HepG2 (cell line): ENCODE results near the gene ASCL3. TPM values are rescaled to one million over a fixed set of nuclear protein-coding genes. Genes with fewer than 3 reads are reported as not detected.
A peak's percentile ranks its signal among the peaks of the same experiment; 100 is the strongest.
"Not testable (repeated sequence)": the region's sequence is repeated elsewhere in the genome, so short reads cannot be mapped to it uniquely, and the experiment has no call there.

Experiments
- ATAC-seq: fragments of 200-7000 bp; cut with Tn5 transposase; 3 replicates; pipeline ENCODE4 v1.9.1; 2020; ENCODE audit warnings: mild to moderate bottlenecking, moderate library complexity
- BruUV-seq: library from RNA; stranded (reverse); fragments of 400-500 nt; replicated peaks from 2 replicates; lab custom pipeline; 2021; lab: Mats Ljungman, UMichigan
- CTCF ChIA-PET: fragments of 300-600 bp; formaldehyde crosslinking; extraction: SDS; loops from one replicate; lab custom pipeline; 2021; ENCODE audit warnings: low total read pairs, inconsistent platforms, low intra/inter-chr PET ratio; lab: Yijun Ruan, JAX
- POLR2A ChIA-PET: fragments of 350-600 bp; sonication (Branson Sonifier 250); formaldehyde crosslinking; loops from one replicate; lab custom pipeline; 2020; ENCODE audit warnings: antibody characterized with exemption, inconsistent platforms; lab: Yijun Ruan, JAX
- DNase-seq: peaks from one replicate; pipeline ENCODE4 v3.0.0-alpha.2; 2015; ENCODE audit warnings: low spot score
- FAIRE-seq: peaks from 3 replicates; lab custom pipeline; 2011; peaks lifted over from hg19 to GRCh38; lab: Jason Lieb, UNC
- H2AFZ ChIP-seq: one replicate; pipeline ENCODE4 v1.6.1; 2011; ENCODE audit warnings: low read length, inconsistent platforms
- H3K27ac ChIP-seq: fragments of 300-600 bp; 3 replicates; pipeline ENCODE4 v1.8.0; 2011; ENCODE audit warnings: mixed run types, mild to moderate bottlenecking, mixed read lengths, low read length, inconsistent platforms; ENCODE audit not compliant: insufficient read depth; ENCODE audit errors: extremely low read length
- H3K27me3 ChIP-seq, 2 experiments: fragments of 200-600 bp in 1 of 2; 2 replicates in 1 of 2; 3 replicates in 1 of 2; pipeline versions ENCODE4 v1.6.0 to v1.8.0; 2011; ENCODE audit warnings: low read length in 2 of 2, mild to moderate bottlenecking in 2 of 2, moderate library complexity in 2 of 2, inconsistent platforms in 1 of 2; ENCODE audit not compliant: insufficient read depth in 2 of 2, control insufficient read depth in 1 of 2
- H3K36me3 ChIP-seq, 2 experiments: fragments of 200-600 bp in 1 of 2; replicated peaks in 1 of 2; 2 replicates in 1 of 2; 3 replicates in 1 of 2; pipeline versions ENCODE4 v1.5.1 to v1.8.0; 2011; ENCODE audit warnings: low read length in 2 of 2, inconsistent platforms in 1 of 2; ENCODE audit not compliant: insufficient read depth in 2 of 2, control insufficient read depth in 1 of 2
- H3K4me1 ChIP-seq: 2 replicates; pipeline ENCODE4 v1.5.1; 2012; ENCODE audit warnings: low read length, inconsistent platforms; ENCODE audit not compliant: insufficient read depth
- H3K4me2 ChIP-seq: 2 replicates; pipeline ENCODE4 v1.6.0; 2011; ENCODE audit warnings: low read depth, low read length, inconsistent platforms
- H3K4me3 ChIP-seq, 3 experiments: fragments of 200-600 bp in 1 of 3; sonication (generic), shearing (Covaris generic) in 1 of 3; replicated peaks in 1 of 3; 2 replicates each; pipeline ENCODE4 v1.5.1; 2011 to 2016; ENCODE audit warnings: low read length in 3 of 3, inconsistent platforms in 2 of 3, low read depth in 2 of 3, mild to moderate bottlenecking in 2 of 3, control low read depth in 1 of 3, mixed read lengths in 1 of 3; ENCODE audit not compliant: insufficient read depth in 1 of 3
- H3K79me2 ChIP-seq: one replicate; pipeline ENCODE4 v1.6.1; 2011; ENCODE audit warnings: low read length, inconsistent platforms; ENCODE audit not compliant: insufficient read depth
- H3K9ac ChIP-seq: 2 replicates; pipeline ENCODE4 v1.6.0; 2011; ENCODE audit warnings: mild to moderate bottlenecking, low read depth, low read length, inconsistent platforms; ENCODE audit not compliant: insufficient read depth
- H3K9me3 ChIP-seq: 2 replicates; pipeline ENCODE4 v1.5.1; 2012; ENCODE audit warnings: mild to moderate bottlenecking, low read length
- H4K20me1 ChIP-seq: 2 replicates; pipeline ENCODE4 v1.6.0; 2011; ENCODE audit warnings: inconsistent platforms, mild to moderate bottlenecking, low read length, moderate library complexity; ENCODE audit not compliant: insufficient read depth
- FOXA1 ChIP-seq, 2 experiments: fragments of 450-650 bp in 1 of 2; sonication (generic) in 1 of 2; formaldehyde crosslinking in 1 of 2; IDR thresholded peaks; 2 replicates each; pipeline versions ENCODE4 v1.4.0 to v1.6.1; 2016 to 2020; ENCODE audit warnings: missing genetic modification reagents in 1 of 2
- FOXA3 ChIP-seq: IDR thresholded peaks from 2 replicates; pipeline ENCODE4 v1.6.1; 2016; ENCODE audit warnings: missing genetic modification reagents, missing compliant biosample characterization
- GFI1 ChIP-seq: sonication (generic); formaldehyde crosslinking; IDR thresholded peaks from 2 replicates; pipeline ENCODE4 v1.5.0; 2020; ENCODE audit warnings: missing genetic modification reagents, mild to moderate bottlenecking, borderline replicate concordance
- HMG20B ChIP-seq: conservative IDR thresholded peaks from 2 replicates; pipeline ENCODE4 v1.6.1; 2016; ENCODE audit warnings: missing genetic modification reagents, missing compliant biosample characterization
- IRF2 ChIP-seq: IDR thresholded peaks from 2 replicates; pipeline ENCODE4 v1.6.1; 2018; ENCODE audit warnings: missing genetic modification reagents, missing compliant biosample characterization
- NR1H2 ChIP-seq: sonication (generic); formaldehyde crosslinking; IDR thresholded peaks from 2 replicates; pipeline ENCODE4 v1.8.1; 2022; ENCODE audit warnings: low read depth, missing genetic modification reagents, borderline replicate concordance
- PHF21A ChIP-seq: sonication (generic); formaldehyde crosslinking; IDR thresholded peaks from 2 replicates; pipeline ENCODE4 v1.5.0; 2020; ENCODE audit warnings: mild to moderate bottlenecking, missing genetic modification reagents
- POGZ ChIP-seq: sonication (generic); formaldehyde crosslinking; IDR thresholded peaks from 2 replicates; pipeline ENCODE4 v1.4.0; 2020; ENCODE audit warnings: mild to moderate bottlenecking, missing genetic modification reagents
- TFAP4 ChIP-seq: sonication (generic); IDR thresholded peaks from 2 replicates; pipeline ENCODE4 v1.6.1; 2016; ENCODE audit warnings: low read depth, borderline replicate concordance
- ZKSCAN5 ChIP-seq: sonication (generic); formaldehyde crosslinking; IDR thresholded peaks from 2 replicates; pipeline ENCODE4 v1.5.1; 2020; ENCODE audit warnings: mild to moderate bottlenecking, missing genetic modification reagents
- ZMAT5 ChIP-seq: sonication (generic); formaldehyde crosslinking; IDR thresholded peaks from 2 replicates; pipeline ENCODE4 v1.5.0; 2020; ENCODE audit warnings: mild to moderate bottlenecking, low read depth, missing genetic modification reagents, borderline replicate concordance
- ZMYM4 ChIP-seq: sonication (generic); formaldehyde crosslinking; IDR thresholded peaks from 2 replicates; pipeline ENCODE4 v1.8.1; 2023; ENCODE audit warnings: mild to moderate bottlenecking, missing genetic modification reagents
- ZNF121 ChIP-seq: sonication (generic); formaldehyde crosslinking; IDR thresholded peaks from 2 replicates; pipeline ENCODE4 v1.5.0; 2020; ENCODE audit warnings: mild to moderate bottlenecking, missing genetic modification reagents
- ZNF770 ChIP-seq: sonication (generic); formaldehyde crosslinking; IDR thresholded peaks from 2 replicates; pipeline ENCODE4 v1.5.0; 2020; ENCODE audit warnings: mild to moderate bottlenecking, missing genetic modification reagents
- WGBS: methylation state at CpG from one replicate; pipeline ENCODE4 v1.1.6; 2017; ENCODE audit warnings: low lambda C conversion rate; 5-methylcytosine and 5-hydroxymethylcytosine counted together
- in situ Hi-C: cut with HindIII; loops from 2 replicates; pipeline ENCODE4 v1.10.0; 2017; ENCODE audit warnings: low pct_unique_long_range_greater_than_20kb; ENCODE audit not compliant: extremely low pct_ligation_motif_present
- intact Hi-C: fragments of 100-400 bp; cut with micrococcal nuclease; formaldehyde crosslinking; loops from one replicate; pipeline ENCODE4 v1.10.0; 2022; ENCODE audit not compliant: unreplicated experiment
- polyA plus RNA-seq, 8 experiments: library from polyadenylated mRNA; depleted of rRNA in 3 of 8; stranded (reverse) in 7 of 8; unstranded in 1 of 8; fragments of >200 nt; fragmentation: Illumina TruSeq in 4 of 8; extraction: Trizol in 4 of 8; gene quantifications; 2 replicates each; pipeline versions ENCODE4 v1.2.1 to v1.2.3, GENCODE V29; 2011 to 2016; ENCODE audit warnings: low read depth in 4 of 8, missing spikeins in 1 of 8, mixed read lengths in 1 of 8; ENCODE audit not compliant: insufficient read depth in 1 of 8
- total RNA-seq, 5 experiments: library from RNA; depleted of rRNA; stranded (reverse); fragments of >200 nt; fragmentation: Illumina TruSeq; extraction: Trizol; gene quantifications; 2 replicates each; pipeline ENCODE4 v1.2.3, GENCODE V29; 2016; ENCODE audit warnings: low read depth in 1 of 5

Gene ASCL3
- total and polyA plus RNA-seq, 2 of the 13 experiments (the other 11 are each of a cell fraction or from before 2014, with no cell fraction given): not detected

GRCh38 chr11:8986772-8987171 is 44.0 kb upstream of the ASCL3 start:
- ATAC-seq, intact Hi-C loops, H3K4me3 ChIP-seq, H2AFZ ChIP-seq: not testable (repeated sequence)
- 69% methylated on average over 6 of the region's 6 CpGs for WGBS
- TF ChIP-seq GFI1 (CRISPR knock-in tag) (0 out of 2 replicates have a peak, but pooled peaks have one; percentile 18), ZNF770 (CRISPR knock-in tag) (peak; percentile 88), ZNF121 (CRISPR knock-in tag) (peak; percentile 77)
- TF ChIP-seq, all 625 proteins: peak for 3; not testable (repeated sequence) for 622
- H3K9me3 ChIP-seq, H3K79me2 ChIP-seq, H3K9ac ChIP-seq, POLR2A ChIA-PET, FAIRE-seq, H4K20me1 ChIP-seq, in situ Hi-C loops, BruUV-seq, H3K27ac ChIP-seq, DNase-seq, H3K36me3 ChIP-seq, CTCF ChIA-PET, H3K4me2 ChIP-seq: not testable (repeated sequence)
- peaks cover 0 to 17% of the 10 kb centered on the region in 2 experiments; a peak in 1 of 5 replicates for H3K27me3 ChIP-seq
- H3K4me1 ChIP-seq: peaks cover 23% of the 10 kb centered on the region

- Histone ChIP-seq H3K9me3 (no peaks in the 10 kb centered on the region), H3K27me3 (peaks cover 0 to 17% of the 10 kb centered on the region in 2 experiments; a peak in 1 of 5 replicates), H3K79me2 (no peaks in the 10 kb centered on the region), H3K4me3 (no peak overlapping the region), H3K4me2 (peak overlapping the region; percentile 59; the same call in 1 of the 2 replicates), H3K9ac (no peak overlapping the region), H2AFZ (no peak overlapping the region), H3K27ac (no peak overlapping the region), H4K20me1 (no peaks in the 10 kb centered on the region), H3K36me3 (no peaks in the 10 kb centered on the region), H3K4me1 (peaks cover 30% of the 10 kb centered on the region)
- WGBS: 40% methylated on average over 5 of the region's 5 CpGs
- ChIA-PET CTCF (no interaction called here), POLR2A (no interaction called here)
- intact Hi-C loops: no loop called here
- BruUV-seq: no TSS peak
- ATAC-seq: peak; percentile 78
- DNase-seq: peak; percentile 33
- in situ Hi-C loops: no loop called here
- no peak for FAIRE-seq
- TF ChIP-seq NR1H2: no peak
- peak; percentile 30; the same call in 1 of the 2 replicates for TF ChIP-seq POGZ (CRISPR knock-in tag)
- peak; percentile 62; the same call in 1 of the 2 replicates for TF ChIP-seq TFAP4
- peak; percentile 42; the same call in 1 of the 2 replicates for TF ChIP-seq PHF21A (CRISPR knock-in tag)
- TF ChIP-seq ZMAT5 (CRISPR knock-in tag): no peak
- peak; percentile 79 for TF ChIP-seq FOXA3 (CRISPR knock-in tag)
- no peak for TF ChIP-seq ZKSCAN5 (CRISPR knock-in tag)
- TF ChIP-seq FOXA1 (IDR thresholded peaks at IDR 0.05): no peak
- TF ChIP-seq FOXA1 (CRISPR knock-in tag; IDR thresholded peaks at IDR 0.05): peak; percentile 46; the same call in 1 of the 2 replicates
- TF ChIP-seq HMG20B (CRISPR knock-in tag): no peak
- 0 out of 2 replicates have a peak, but pooled peaks have one; percentile 17 for TF ChIP-seq IRF2 (CRISPR knock-in tag)
- TF ChIP-seq ZMYM4: peak; percentile 66
These were observed 42.6 kb upstream of the ASCL3 start for GRCh38 chr11:8985462-8985861.
